GM18508 (cell line): ENCODE measurements around the gene KCNJ12.
"Not testable (repeated sequence)": the region's sequence is repeated elsewhere in the genome, so short reads cannot be mapped to it uniquely, and the experiment has no call there.

Experiments used
- ATAC-seq: cut with Tn5 transposase; IDR thresholded peaks from one replicate; pipeline ENCODE4 v1.9.1; 2021; ENCODE audit warnings: moderate number of reproducible peaks; ENCODE audit not compliant: insufficient read depth, unreplicated experiment

The KCNJ12 gene

GRCh38 chr17:21348926-21349261 lies 27.3 kb upstream of the KCNJ12 start:
- not testable (repeated sequence) for ATAC-seq

- not testable (repeated sequence) for ATAC-seq
Observed at GRCh38 chr17:21349358-21350050, 26.7 kb upstream of the KCNJ12 start.

- not testable (repeated sequence) for ATAC-seq
Observed at GRCh38 chr17:21350495-21350894, 25.7 kb upstream of the KCNJ12 start.

GRCh38 chr17:21351366-21352065 lies 24.6 kb upstream of the KCNJ12 start:
- ATAC-seq: no peak

GRCh38 chr17:21352221-21352980 lies 23.8 kb upstream of the KCNJ12 start:
- ATAC-seq: no peak

GRCh38 chr17:21352981-21353265 lies 23.2 kb upstream of the KCNJ12 start:
- ATAC-seq: no peak

- ATAC-seq: no peak
Observed at GRCh38 chr17:21353326-21354010, 22.7 kb upstream of the KCNJ12 start.

- ATAC-seq: no peak
Observed at GRCh38 chr17:21354796-21355385, 21.3 kb upstream of the KCNJ12 start.

- no peak for ATAC-seq
Observed at GRCh38 chr17:21355586-21355985, 20.6 kb upstream of the KCNJ12 start.

GRCh38 chr17:21356537-21357127 lies 19.5 kb upstream of the KCNJ12 start:
- no peak for ATAC-seq

- no peak for ATAC-seq
Observed at GRCh38 chr17:21357281-21357680, 18.9 kb upstream of the KCNJ12 start.

GRCh38 chr17:21357696-21358656 lies 18.2 kb upstream of the KCNJ12 start:
- ATAC-seq: no peak

GRCh38 chr17:21358682-21359482 lies 17.3 kb upstream of the KCNJ12 start:
- no peak for ATAC-seq

- no peak for ATAC-seq
Observed at GRCh38 chr17:21359483-21359840, 16.7 kb upstream of the KCNJ12 start.

- ATAC-seq: no peak
Observed at GRCh38 chr17:21360048-21360447, 16.1 kb upstream of the KCNJ12 start.

- ATAC-seq: no peak
Observed at GRCh38 chr17:21361020-21361809, 14.9 kb upstream of the KCNJ12 start.

GRCh38 chr17:21362331-21362931 lies 13.7 kb upstream of the KCNJ12 start:
- no peak for ATAC-seq
